GM21515 (cell line): ENCODE results near the gene POLR2A.
"Not testable (repeated sequence)": the region's sequence is repeated elsewhere in the genome, so short reads cannot be mapped to it uniquely, and the experiment has no call there.

ENCODE experiments used
- ATAC-seq: cut with Tn5 transposase; IDR thresholded peaks from one replicate; pipeline ENCODE4 v1.9.1; 2021; ENCODE audit not compliant: unreplicated experiment

The POLR2A gene

GRCh38 chr17:7460850-7461660 lies 23.1 kb upstream of the POLR2A start:
- ATAC-seq = no peak

GRCh38 chr17:7462474-7463371 lies 21.4 kb upstream of the POLR2A start:
- no peak for ATAC-seq

- ATAC-seq = no peak
Observed at GRCh38 chr17:7463372-7463846, 20.8 kb upstream of the POLR2A start.

GRCh38 chr17:7464081-7464480 lies 20.1 kb upstream of the POLR2A start:
- no peak for ATAC-seq

- no peak for ATAC-seq
Observed at GRCh38 chr17:7465597-7466275, 18.4 kb upstream of the POLR2A start.

- no peak for ATAC-seq
Observed at GRCh38 chr17:7466318-7466638, 17.9 kb upstream of the POLR2A start.

- no peak for ATAC-seq
Observed at GRCh38 chr17:7466639-7467341, 17.4 kb upstream of the POLR2A start.

GRCh38 chr17:7467498-7467897 lies 16.7 kb upstream of the POLR2A start:
- no peak for ATAC-seq

- ATAC-seq = no peak
Observed at GRCh38 chr17:7468290-7468689, 15.9 kb upstream of the POLR2A start.

- no peak for ATAC-seq
Observed at GRCh38 chr17:7468804-7469389, 15.3 kb upstream of the POLR2A start.

- not testable (repeated sequence) for ATAC-seq
Observed at GRCh38 chr17:7469843-7470242, 14.3 kb upstream of the POLR2A start.

- ATAC-seq = not testable (repeated sequence)
Observed at GRCh38 chr17:7470457-7470973, 13.7 kb upstream of the POLR2A start.

- ATAC-seq = no peak
Observed at GRCh38 chr17:7471729-7472128, 12.4 kb upstream of the POLR2A start.

GRCh38 chr17:7474767-7475166 lies 9.4 kb upstream of the POLR2A start:
- not testable (repeated sequence) for ATAC-seq

GRCh38 chr17:7475764-7476422 lies 8.3 kb upstream of the POLR2A start:
- ATAC-seq = no peak

GRCh38 chr17:7476494-7476893 lies 7.7 kb upstream of the POLR2A start:
- no peak for ATAC-seq

- no peak for ATAC-seq
Observed at GRCh38 chr17:7476951-7477350, 7.2 kb upstream of the POLR2A start.

- ATAC-seq = no peak
Observed at GRCh38 chr17:7477392-7478275, 6.5 kb upstream of the POLR2A start.
